MCF 10A (cell line): Measurements from ENCODE around the gene SLC3A2. TPM values are rescaled to one million over a fixed set of nuclear protein-coding genes. Genes with fewer than 3 reads are reported as not detected.
"Not testable (repeated sequence)": the region's sequence is repeated elsewhere in the genome, so short reads cannot be mapped to it uniquely, and the experiment has no call there.

Source experiments
- BruUV-seq: library from RNA; stranded (reverse); fragments of 400-500 nt; replicated peaks from 2 replicates; lab custom pipeline; 2021; lab: Mats Ljungman, UMichigan
- CTCF ChIA-PET: fragments of 300-600 bp; sonication (Branson Sonifier 250); formaldehyde crosslinking; extraction: SDS; loops from one replicate; lab custom pipeline; 2021; ENCODE audit warnings: antibody characterized with exemption, inconsistent platforms; lab: Yijun Ruan, JAX
- POLR2A ChIA-PET: fragments of 300-600, 350-650 bp; sonication (Branson Sonifier 250); formaldehyde crosslinking; extraction: SDS; loops from one replicate; lab custom pipeline; 2020; ENCODE audit warnings: antibody characterized with exemption, inconsistent platforms; lab: Yijun Ruan, JAX
- DNase-seq: peaks from one replicate; pipeline ENCODE4 v3.0.0-alpha.2; 2018; ENCODE audit not compliant: unreplicated experiment
- H3K27ac Mint-ChIP-seq: one replicate; pipeline ENCODE4 v1.8.0; 2022; ENCODE audit warnings: mild to moderate bottlenecking, low read depth, mixed read lengths; ENCODE audit not compliant: unreplicated experiment
- H3K27me3 Mint-ChIP-seq: one replicate; pipeline ENCODE4 v1.8.0; 2022; ENCODE audit warnings: mixed read lengths; ENCODE audit not compliant: insufficient read depth, unreplicated experiment
- H3K36me3 Mint-ChIP-seq: one replicate; pipeline ENCODE4 v1.8.0; 2022; ENCODE audit warnings: mild to moderate bottlenecking, moderate library complexity, mixed read lengths; ENCODE audit not compliant: insufficient read depth, unreplicated experiment
- H3K4me1 Mint-ChIP-seq: one replicate; pipeline ENCODE4 v1.8.0; 2022; ENCODE audit warnings: mixed read lengths; ENCODE audit not compliant: insufficient read depth, unreplicated experiment
- H3K4me3 Mint-ChIP-seq: one replicate; pipeline ENCODE4 v1.8.0; 2022; ENCODE audit warnings: mild to moderate bottlenecking, moderate library complexity, mixed read lengths; ENCODE audit not compliant: unreplicated experiment
- H3K9me3 Mint-ChIP-seq: one replicate; pipeline ENCODE4 v1.8.0; 2022; ENCODE audit warnings: mixed read lengths; ENCODE audit not compliant: unreplicated experiment
- CTCF ChIP-seq: fragments of 200-600 bp; IDR thresholded peaks from one replicate; pipeline ENCODE4 v1.8.0; 2022; ENCODE audit warnings: antibody characterized with exemption, mild to moderate bottlenecking; ENCODE audit not compliant: unreplicated experiment
- intact Hi-C: fragments of 100-400 bp; cut with micrococcal nuclease; formaldehyde crosslinking; loops from 2 replicates; pipeline ENCODE4 v1.14.1; 2022
- total RNA-seq: library from RNA; stranded (reverse); gene quantifications from 2 replicates; pipeline ENCODE4 v1.2.3, GENCODE V29; 2022

Gene SLC3A2
- total RNA-seq, 1 experiment from 2014 or later: 896 TPM

- CTCF ChIA-PET: interaction anchor here (2.1 kb wide), 1 partner anchor 90 kb away, joined by 13 read pairs; no protein-coding TSS in a partner anchor
- POLR2A ChIA-PET: interaction anchor here (0.6 kb wide), 1 partner anchor 203 kb away, joined by 3 read pairs; no protein-coding TSS in a partner anchor
- Mint-ChIP-seq H3K4me3 (no peak overlapping the region), H3K36me3 (no peaks in the 10 kb centered on the region), H3K9me3 (peaks cover 10% of the 10 kb centered on the region), H3K4me1 (peaks cover 8% of the 10 kb centered on the region), H3K27me3 (peaks cover 7% of the 10 kb centered on the region), H3K27ac (no peak overlapping the region)
- intact Hi-C loops: no loop called here
- no peak for TF ChIP-seq CTCF
- BruUV-seq: no TSS peak
- DNase-seq: no peak
Observed at GRCh38 chr11:62933285-62933684, 52.6 kb downstream of the SLC3A2 start.

- peaks cover 8% of the 10 kb centered on the region for H3K4me1 Mint-ChIP-seq
- no TSS peak for BruUV-seq
- no peak for DNase-seq
- H3K27me3 Mint-ChIP-seq: peaks cover under 1% of the 10 kb centered on the region
- ChIA-PET POLR2A (interaction anchor here (0.6 kb wide), 1 partner anchor 204 kb away, joined by 3 read pairs; no protein-coding TSS in a partner anchor), CTCF (interaction anchor here (2.1 kb wide), 1 partner anchor 90 kb away, joined by 13 read pairs; no protein-coding TSS in a partner anchor)
- no peak for TF ChIP-seq CTCF
- intact Hi-C loops: no loop called here
- H3K4me3 Mint-ChIP-seq: no peak overlapping the region
- no peaks in the 10 kb centered on the region for H3K36me3 Mint-ChIP-seq
- peaks cover 10% of the 10 kb centered on the region for H3K9me3 Mint-ChIP-seq
- H3K27ac Mint-ChIP-seq: no peak overlapping the region
Observed at GRCh38 chr11:62933750-62934495, 53.2 kb downstream of the SLC3A2 start.

- intact Hi-C loops: no loop called here
- Mint-ChIP-seq H3K36me3 (no peaks in the 10 kb centered on the region), H3K27me3 (no peaks in the 10 kb centered on the region), H3K27ac (no peak overlapping the region), H3K9me3 (peaks cover 10% of the 10 kb centered on the region), H3K4me3 (no peak overlapping the region), H3K4me1 (peaks cover 8% of the 10 kb centered on the region)
- no peak for TF ChIP-seq CTCF
- DNase-seq: no peak
- POLR2A ChIA-PET: no interaction called here
- BruUV-seq: no TSS peak
- CTCF ChIA-PET: no interaction called here
Observed at GRCh38 chr11:62934496-62934785, 53.7 kb downstream of the SLC3A2 start.

- H3K9me3 Mint-ChIP-seq, intact Hi-C loops, BruUV-seq, H3K36me3 Mint-ChIP-seq, H3K27ac Mint-ChIP-seq, H3K4me3 Mint-ChIP-seq, DNase-seq, POLR2A ChIA-PET, H3K27me3 Mint-ChIP-seq, H3K4me1 Mint-ChIP-seq: not testable (repeated sequence)
- CTCF ChIA-PET: interaction anchor here (1.1 to 1.6 kb wide), 3 partner anchors 32 to 86 kb away, joined by 3 to 7 read pairs (median 4); no protein-coding TSS in a partner anchor
Observed at GRCh38 chr11:62937528-62937927, 56.8 kb downstream of the SLC3A2 start.

Other genes with a start within 250 kb of the SLC3A2 start
- 364 and 374 TPM in 2 replicates for gene GANAB, start 234.3 kb upstream of the SLC3A2 start, total RNA-seq
- gene INTS5, start 227.6 kb upstream of the SLC3A2 start, total RNA-seq: 17.4 and 19.3 TPM in 2 replicates
- 81.2 and 91.6 TPM in 2 replicates for gene C11orf98, start 215.7 kb upstream of the SLC3A2 start, total RNA-seq
- gene CSKMT, start 215.6 kb upstream of the SLC3A2 start, total RNA-seq: 15.4 and 31.2 TPM in 2 replicates
- 11.6 and 13.8 TPM in 2 replicates for gene UQCC3, start 209.2 kb upstream of the SLC3A2 start, total RNA-seq
- 8.3 and 8.7 TPM in 2 replicates for gene LBHD1, start 208.6 kb upstream of the SLC3A2 start, total RNA-seq
- gene UBXN1, start 201.8 kb upstream of the SLC3A2 start, total RNA-seq: 146 and 153 TPM in 2 replicates
- gene LRRN4CL, start 191.4 kb upstream of the SLC3A2 start, total RNA-seq: 0.42 and 0.81 TPM in 2 replicates
- 33.1 and 46.6 TPM in 2 replicates for gene BSCL2, start 173.5 kb upstream of the SLC3A2 start, total RNA-seq
- gene GNG3, start 173.2 kb upstream of the SLC3A2 start, total RNA-seq: not detected in 2 replicates
- 36.4 and 36.6 TPM in 2 replicates for gene HNRNPUL2, start 153.4 kb upstream of the SLC3A2 start, total RNA-seq
- 27.3 and 31.9 TPM in 2 replicates for gene TTC9C, start 152.4 kb upstream of the SLC3A2 start, total RNA-seq
- gene ZBTB3, start 126.7 kb upstream of the SLC3A2 start, total RNA-seq: 7.1 and 11.6 TPM in 2 replicates
- 95.0 and 95.1 TPM in 2 replicates for gene POLR2G, start 119.3 kb upstream of the SLC3A2 start, total RNA-seq
- 11.6 and 12.0 TPM in 2 replicates for gene TAF6L, start 109.5 kb upstream of the SLC3A2 start, total RNA-seq
- 45.1 and 47.8 TPM in 2 replicates for gene TMEM179B, start 93.5 kb upstream of the SLC3A2 start, total RNA-seq
- 9.6 and 9.9 TPM in 2 replicates for gene TMEM223, start 88.9 kb upstream of the SLC3A2 start, total RNA-seq
- gene NXF1, start 75.5 kb upstream of the SLC3A2 start, total RNA-seq: 47.6 and 53.3 TPM in 2 replicates
- 71.8 and 72.0 TPM in 2 replicates for gene STX5, start 48.8 kb upstream of the SLC3A2 start, total RNA-seq
- not detected in 2 replicates for gene TEX54, start 48.1 kb upstream of the SLC3A2 start, total RNA-seq
- 91.3 and 115 TPM in 2 replicates for gene WDR74, start 41.3 kb upstream of the SLC3A2 start, total RNA-seq
- gene CHRM1, start 40.5 kb downstream of the SLC3A2 start, total RNA-seq: not detected in 2 replicates
- gene SLC22A6, start 104.1 kb downstream of the SLC3A2 start, total RNA-seq: not detected in 2 replicates
- not detected in 2 replicates for gene SLC22A8, start 134.9 kb downstream of the SLC3A2 start, total RNA-seq